Prostate gland (tissue), 2 donors: Measurements from ENCODE around the gene RIPOR3. TPM values are rescaled to one million over a fixed set of nuclear protein-coding genes. Genes with fewer than 3 reads are reported as not detected.

Experiments
- DNase-seq: peaks from one replicate; pipeline ENCODE4 v3.0.0-alpha.2; 2019; ENCODE audit warnings: low spot score
- H3K27ac ChIP-seq, 2 donors: fragments of 200-600 bp; sonication (generic); 2 replicates each; pipeline ENCODE4 v1.5.1; 2017 to 2019
- H3K27me3 ChIP-seq: fragments of 200-600 bp; sonication (generic); replicated peaks from 2 replicates; pipeline ENCODE4 v1.5.1; 2019; ENCODE audit not compliant: insufficient read depth
- H3K36me3 ChIP-seq, 2 donors: fragments of 200-600 bp; sonication (generic); 1 replicate in 1 of 2; 2 replicates in 1 of 2; pipeline versions ENCODE4 v1.5.1 to v1.8.1; 2017 to 2019
- H3K4me1 ChIP-seq: fragments of 200-600 bp; sonication (generic); replicated peaks from 2 replicates; pipeline ENCODE4 v1.5.1; 2019
- H3K4me3 ChIP-seq, 2 donors: fragments of 200-600 bp; sonication (generic); 2 replicates each; pipeline ENCODE4 v1.5.1; 2017 to 2019
- H3K9me3 ChIP-seq: fragments of 200-600 bp; sonication (generic); 2 replicates; pipeline ENCODE4 v1.5.1; 2017
- POLR2A ChIP-seq: fragments of 450-650 bp; IDR thresholded peaks from one replicate; pipeline ENCODE4 v1.6.1; 2016; ENCODE audit warnings: antibody characterized with exemption, mild to moderate bottlenecking
- POLR2AphosphoS5 ChIP-seq: sonication (generic); formaldehyde crosslinking; IDR thresholded peaks from one replicate; pipeline ENCODE4 v1.6.1; 2017; ENCODE audit warnings: antibody characterized with exemption
- WGBS: methylation state at CpG from one replicate; pipeline ENCODE4 v1.1.5; 2018; 5-methylcytosine and 5-hydroxymethylcytosine counted together
- intact Hi-C: fragments of 100-400 bp; cut with DNase I; formaldehyde crosslinking; loops from one replicate; pipeline ENCODE4 v1.14.2; 2022
- total RNA-seq, 2 donors: library from RNA; depleted of rRNA; stranded (reverse); fragments of >200 nt; gene quantifications; one replicate each; pipeline ENCODE4 v1.1.0, GENCODE V29; 2016
- TF ChIP-seq, protein P1 (sequence below), 4 experiments: fragments of 200-600 bp in 2 of 4; fragments of 450-650 bp in 2 of 4; sonication (generic) in 2 of 4; IDR thresholded peaks; 1 replicate in 3 of 4; 2 replicates in 1 of 4; pipeline ENCODE4 v1.5.1; 2016 to 2019; ENCODE audit warnings: antibody characterized with exemption in 4 of 4, mild to moderate bottlenecking in 2 of 4, moderate library complexity in 2 of 4

Gene RIPOR3
- total RNA-seq, 2 donors from 2014 or later, result 0.55 to 11.3 TPM

DNA sequence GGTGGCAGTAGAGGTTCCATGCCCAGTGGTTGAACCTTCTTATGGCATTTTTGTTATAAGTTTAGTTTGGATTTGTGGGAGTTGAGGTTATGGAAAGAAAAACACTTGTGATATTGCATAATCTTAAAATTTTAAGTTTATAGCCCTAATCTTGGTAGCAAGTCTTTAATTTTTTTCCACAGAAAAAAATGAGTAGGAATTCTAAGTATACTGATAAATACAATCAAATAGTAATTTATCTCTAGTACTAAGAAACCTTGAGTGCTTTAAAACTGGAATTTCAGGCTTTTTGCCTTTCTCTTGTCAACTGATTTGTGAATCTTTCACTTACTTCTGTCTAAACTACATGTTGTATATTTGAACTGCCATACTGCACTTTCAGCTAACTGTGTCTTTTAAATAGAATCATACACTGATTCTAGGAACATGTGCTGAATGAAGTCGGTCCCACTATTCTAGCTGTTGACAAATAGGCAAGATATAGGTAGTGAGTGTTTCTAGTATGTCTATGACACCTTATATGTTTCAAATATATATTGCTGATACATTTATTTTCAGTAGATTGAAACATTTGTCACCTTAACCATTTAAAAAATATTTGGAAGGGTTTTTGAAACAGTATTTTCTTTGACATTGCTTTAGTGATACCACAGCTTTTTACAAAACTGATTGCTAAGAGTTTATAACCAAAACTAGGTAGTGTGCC is 42.5 kb upstream of the RIPOR3 start:
- H3K4me1 ChIP-seq, result peaks cover 3% of the 10 kb centered on the region
- intact Hi-C loops, result no loop called here
- no peaks in the 10 kb centered on the region for H3K27me3 ChIP-seq
- no peaks in the 10 kb centered on the region for H3K9me3 ChIP-seq
- no peak overlapping the region for H3K4me3 ChIP-seq
- DNase-seq, result no peak
- H3K36me3 ChIP-seq, result no peaks in the 10 kb centered on the region
- no peak overlapping the region for H3K27ac ChIP-seq
- TF ChIP-seq POLR2AphosphoS5, result no peak
- no peak for TF ChIP-seq POLR2A
- TF ChIP-seq, protein P1, sequence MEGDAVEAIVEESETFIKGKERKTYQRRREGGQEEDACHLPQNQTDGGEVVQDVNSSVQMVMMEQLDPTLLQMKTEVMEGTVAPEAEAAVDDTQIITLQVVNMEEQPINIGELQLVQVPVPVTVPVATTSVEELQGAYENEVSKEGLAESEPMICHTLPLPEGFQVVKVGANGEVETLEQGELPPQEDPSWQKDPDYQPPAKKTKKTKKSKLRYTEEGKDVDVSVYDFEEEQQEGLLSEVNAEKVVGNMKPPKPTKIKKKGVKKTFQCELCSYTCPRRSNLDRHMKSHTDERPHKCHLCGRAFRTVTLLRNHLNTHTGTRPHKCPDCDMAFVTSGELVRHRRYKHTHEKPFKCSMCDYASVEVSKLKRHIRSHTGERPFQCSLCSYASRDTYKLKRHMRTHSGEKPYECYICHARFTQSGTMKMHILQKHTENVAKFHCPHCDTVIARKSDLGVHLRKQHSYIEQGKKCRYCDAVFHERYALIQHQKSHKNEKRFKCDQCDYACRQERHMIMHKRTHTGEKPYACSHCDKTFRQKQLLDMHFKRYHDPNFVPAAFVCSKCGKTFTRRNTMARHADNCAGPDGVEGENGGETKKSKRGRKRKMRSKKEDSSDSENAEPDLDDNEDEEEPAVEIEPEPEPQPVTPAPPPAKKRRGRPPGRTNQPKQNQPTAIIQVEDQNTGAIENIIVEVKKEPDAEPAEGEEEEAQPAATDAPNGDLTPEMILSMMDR (IDR thresholded peaks at IDR 0.05), result no peak
- WGBS, result 60% methylated on average over 1 of the region's 1 CpG

DNA sequence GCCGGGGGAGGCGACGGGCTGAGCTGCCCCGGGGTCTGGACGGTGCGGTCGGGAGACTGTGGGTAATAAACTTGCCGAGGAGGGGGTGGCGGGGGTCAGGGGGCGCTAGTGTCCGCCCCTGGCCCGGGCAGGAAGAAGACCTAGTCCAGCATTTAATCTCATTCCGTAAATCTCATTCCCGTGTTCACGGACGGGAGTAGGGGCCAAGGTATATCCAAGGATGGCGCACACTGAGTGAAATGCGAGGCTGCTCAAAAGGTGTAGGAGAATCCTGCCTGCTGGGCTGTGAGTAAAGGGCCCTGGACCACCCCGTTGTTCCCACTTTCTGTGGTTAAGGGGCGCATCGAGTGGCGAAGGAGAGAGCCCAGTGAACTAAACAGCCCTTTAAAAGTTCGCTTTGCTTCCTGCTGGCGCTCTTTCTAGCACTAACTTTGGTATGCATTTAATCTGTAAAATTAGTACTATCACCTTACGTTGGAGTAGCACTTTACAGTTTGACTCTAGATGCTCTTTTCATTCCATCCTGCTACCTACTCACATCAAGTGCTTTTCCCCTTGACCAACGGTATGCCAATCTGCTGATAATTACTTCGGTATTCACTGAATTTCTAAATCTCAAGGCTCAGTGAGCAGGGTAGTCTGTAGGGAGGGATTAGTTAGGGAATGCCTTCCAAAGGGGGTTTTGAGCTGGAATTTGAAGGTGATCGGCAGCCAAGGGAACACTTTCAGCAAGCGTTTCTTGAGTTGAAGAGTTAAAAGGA is 40.8 kb upstream of the RIPOR3 start:
- Histone ChIP-seq H3K9me3 (no peaks in the 10 kb centered on the region), H3K27ac (peak overlapping the region; percentile 87 to 89), H3K4me3 (peak overlapping the region; percentile 73 to 85), H3K27me3 (no peaks in the 10 kb centered on the region), H3K4me1 (peaks cover 3% of the 10 kb centered on the region), H3K36me3 (no peaks in the 10 kb centered on the region)
- WGBS, result 8% methylated on average over 26 of the region's 29 CpGs
- no peak for DNase-seq
- TF ChIP-seq POLR2AphosphoS5 (no peak), POLR2A (no peak)
- TF ChIP-seq, protein P1 (IDR thresholded peaks at IDR 0.05), result no peak
- intact Hi-C loops, result no loop called here

DNA sequence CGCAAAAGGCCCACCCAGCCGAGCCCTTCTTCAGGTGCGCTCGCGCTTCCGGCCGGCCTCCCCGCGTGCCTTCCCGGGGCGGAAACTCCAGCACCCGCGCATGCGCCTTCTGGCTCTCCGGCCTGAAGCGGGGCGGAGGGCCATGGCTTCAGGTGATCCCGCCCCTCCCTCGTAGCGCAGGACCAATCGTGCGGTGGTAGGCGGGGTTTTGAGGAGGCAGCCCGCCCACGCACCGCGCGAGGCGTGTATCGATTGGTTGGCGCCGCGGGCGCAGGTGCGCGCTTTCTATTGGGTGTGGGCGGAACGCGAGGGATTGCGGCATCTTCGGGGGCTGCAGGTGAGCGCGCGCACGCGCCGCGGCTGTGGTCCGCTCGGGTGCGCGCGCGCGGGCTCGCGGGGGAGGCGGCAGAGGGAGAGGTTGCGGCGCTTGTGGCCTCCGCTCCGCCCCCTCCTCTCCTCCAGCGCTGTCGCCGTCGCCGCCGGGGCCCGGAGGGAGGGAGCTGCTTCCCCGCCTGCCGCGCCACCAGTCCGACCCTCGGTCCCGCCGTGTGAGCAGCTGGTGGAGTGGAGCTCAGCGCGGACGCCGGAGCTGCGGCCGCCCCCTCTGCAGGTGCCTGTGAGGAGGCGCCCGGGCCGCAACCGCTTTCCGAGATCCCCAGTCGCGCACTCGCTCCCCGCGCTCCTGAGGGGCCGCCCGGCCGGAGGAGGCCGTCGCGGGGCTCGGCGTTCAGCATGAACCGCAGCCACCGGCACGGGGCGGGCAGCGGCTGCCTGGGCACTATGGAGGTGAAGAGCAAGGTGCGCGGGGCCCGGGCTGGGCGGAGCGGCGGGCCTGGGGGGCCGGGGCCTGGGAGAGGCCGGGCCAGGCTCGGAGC is 40.0 kb upstream of the RIPOR3 start, which contains the start of gene PARD6B:
Gene PARD6B (plus strand): TSS at position 526 of the 875 bp plus-strand sequence. CDS start 207 bp downstream, at position 733.
- Histone ChIP-seq H3K9me3 (no peaks in the 10 kb centered on the region), H3K27me3 (no peaks in the 10 kb centered on the region), H3K4me1 (peaks cover 3% of the 10 kb centered on the region), H3K4me3 (peak within 1 kb of the TSS; percentile 73 to 85), H3K36me3 (no peaks in the 10 kb centered on the region), H3K27ac (peak within 1 kb of the TSS; percentile 87 to 89)
- intact Hi-C loops, result no loop called here
- TF ChIP-seq POLR2AphosphoS5 (peak; percentile 94), POLR2A (peak; percentile 97)
- TF ChIP-seq, protein P1 (IDR thresholded peaks at IDR 0.05), result no peak
- under 1% methylated on average over 49 of the region's 114 CpGs for WGBS
- DNase-seq, result peak; percentile 99

DNA sequence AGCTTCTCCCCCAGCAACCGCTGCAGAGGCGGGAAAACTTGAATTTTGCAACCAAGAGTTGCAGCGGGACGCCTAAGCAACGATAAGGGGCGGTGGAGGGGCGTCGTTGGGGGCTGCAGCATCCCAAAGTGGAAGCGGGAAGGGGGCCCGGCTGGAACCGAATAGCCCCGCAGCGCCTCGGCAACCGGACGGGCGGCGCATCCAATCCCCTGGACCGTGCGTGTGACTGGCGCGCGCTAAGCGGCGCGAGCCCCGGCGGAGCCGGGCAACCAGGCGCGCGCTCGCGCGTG is 39.4 kb upstream of the RIPOR3 start:
- no peaks in the 10 kb centered on the region for H3K9me3 ChIP-seq
- TF ChIP-seq, protein P1 (IDR thresholded peaks at IDR 0.05), result no peak
- TF ChIP-seq POLR2A (peak; percentile 3), POLR2AphosphoS5 (no peak)
- H3K4me1 ChIP-seq, result peaks cover 3% of the 10 kb centered on the region
- no peak for DNase-seq
- H3K27me3 ChIP-seq, result no peaks in the 10 kb centered on the region
- H3K27ac ChIP-seq, result peak overlapping the region; percentile 60 to 74
- intact Hi-C loops, result no loop called here
- no peaks in the 10 kb centered on the region for H3K36me3 ChIP-seq
- under 1% methylated on average over 35 of the region's 35 CpGs for WGBS
- peak overlapping the region; percentile 73 to 85 for H3K4me3 ChIP-seq
